CD4-positive, alpha-beta T cell treated with Interleukin-1 beta for 1 hour (primary cell): Measurements from ENCODE around the gene PCED1B.

Experiments used
- DNase-seq, 2 donors: peaks; one replicate each; pipeline ENCODE4 v3.0.0-alpha.2; 2020 to 2022

The PCED1B gene

GRCh38 chr12:47281667-47282171, 202.3 kb downstream of the PCED1B start:
- DNase-seq, result no peak

GRCh38 chr12:47282206-47282605, 202.8 kb downstream of the PCED1B start:
- DNase-seq, result no peak
